Measurements from ENCODE around the gene ZSCAN23.
"Not testable (repeated sequence)": the region's sequence is repeated elsewhere in the genome, so short reads cannot be mapped to it uniquely, and the experiment has no call there.

ZSCAN23 gene

DNA sequence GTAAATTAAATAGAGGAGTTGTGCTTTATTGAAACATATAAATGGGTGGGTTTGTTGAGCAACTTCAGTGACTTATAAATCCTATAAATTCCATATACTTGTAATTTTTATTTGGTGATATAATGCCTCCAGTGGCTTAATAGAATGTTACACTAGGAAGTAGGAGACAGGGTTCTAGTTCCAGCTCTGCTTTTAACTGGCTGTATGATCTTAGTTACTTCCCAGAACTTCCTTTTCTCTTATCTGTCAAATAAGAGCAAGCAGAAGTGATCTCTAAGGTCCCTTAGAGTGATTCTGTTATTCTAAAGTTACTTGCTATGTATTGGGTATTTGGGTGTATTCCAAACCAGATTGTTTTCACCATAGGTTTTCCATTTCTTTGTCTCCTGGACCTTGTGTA is 10.2 kb downstream of the ZSCAN23 start:
- no peak for DNase-seq

DNA sequence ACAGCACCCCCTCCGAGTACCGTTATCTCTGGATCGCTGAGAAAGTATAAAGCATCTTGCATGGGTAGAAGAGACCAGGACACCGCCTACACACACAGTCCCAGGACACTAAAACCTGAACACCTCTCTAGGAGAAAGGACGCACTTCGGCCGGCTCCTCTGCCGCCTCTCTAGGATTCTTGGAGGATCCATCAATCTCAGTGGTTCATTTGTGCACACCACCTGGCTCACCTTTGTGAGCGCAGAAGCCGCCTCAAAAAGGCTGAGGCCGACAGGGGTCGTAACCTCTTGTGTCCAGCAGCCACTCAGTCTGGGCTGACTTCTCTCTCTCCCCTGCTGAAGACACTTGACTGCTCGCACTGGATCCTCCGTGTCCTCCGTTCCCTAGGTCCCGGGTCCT is 13.5 kb downstream of the ZSCAN23 start:
- no peak for DNase-seq

- DNase-seq, result no peak
These were observed 17.2 kb downstream of the ZSCAN23 start for GRCh38 chr6:28425944-28426541.

DNA sequence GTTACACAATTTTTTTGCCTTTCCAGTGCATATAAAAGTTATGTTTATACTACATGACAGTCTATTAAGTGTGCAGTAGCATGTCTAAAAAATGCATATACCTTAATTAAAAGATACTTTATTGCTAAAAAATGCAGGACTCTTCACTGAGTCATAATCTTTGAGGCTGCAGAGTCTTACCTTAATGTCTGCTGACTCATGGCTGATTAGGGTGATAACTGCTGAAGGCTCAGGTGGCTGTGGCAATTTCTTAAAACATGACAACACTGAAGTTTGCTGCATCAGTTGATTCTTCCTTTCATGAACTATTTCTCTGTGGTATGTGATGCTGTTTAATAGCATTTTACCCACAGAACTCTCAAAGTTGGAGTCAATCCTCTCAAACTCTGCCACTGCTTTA is 19.1 kb downstream of the ZSCAN23 start:
- DNase-seq, result no peak

GRCh38 chr6:28423546-28423945 is 19.7 kb downstream of the ZSCAN23 start:
- no peak for DNase-seq

DNA sequence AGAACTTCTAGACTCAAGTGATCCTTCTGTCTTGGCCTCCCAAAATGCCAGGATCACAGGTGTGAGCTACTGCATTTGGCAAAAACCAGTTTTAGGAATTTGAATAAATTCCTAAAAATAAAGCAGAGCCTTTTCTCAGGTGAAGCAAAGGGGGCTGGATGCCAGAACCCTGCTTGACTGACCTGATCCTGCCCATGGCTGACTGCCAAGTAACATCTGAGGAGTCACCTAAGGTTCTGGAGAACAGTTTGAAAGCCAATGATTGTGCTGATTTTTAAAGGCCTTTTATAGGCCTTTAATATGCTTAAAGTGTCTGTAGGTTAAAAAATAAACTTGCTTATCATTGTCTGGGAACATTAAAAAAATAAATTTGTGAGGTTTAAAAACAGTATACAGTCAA is 29.6 kb downstream of the ZSCAN23 start:
- no peak for DNase-seq

DNA sequence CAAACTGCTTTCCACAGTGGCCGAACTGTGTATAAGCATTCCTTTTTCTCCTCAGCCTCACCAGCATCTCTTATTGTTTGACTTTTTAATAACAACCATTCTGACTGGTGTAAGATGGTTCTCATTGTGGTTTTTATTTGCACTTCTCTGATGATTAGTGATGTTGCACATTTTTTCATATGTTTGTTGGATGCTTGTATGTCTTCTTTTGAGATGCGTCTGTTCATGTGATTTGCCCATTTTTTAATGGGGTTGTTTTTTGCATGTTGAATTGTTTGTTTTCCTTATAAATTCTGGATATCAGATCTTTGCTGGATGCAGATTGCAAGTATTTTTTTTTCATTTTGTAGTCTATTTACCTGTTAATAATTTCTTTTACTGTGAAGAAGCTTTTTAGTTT is 32.5 kb downstream of the ZSCAN23 start:
- no peak for DNase-seq

DNA sequence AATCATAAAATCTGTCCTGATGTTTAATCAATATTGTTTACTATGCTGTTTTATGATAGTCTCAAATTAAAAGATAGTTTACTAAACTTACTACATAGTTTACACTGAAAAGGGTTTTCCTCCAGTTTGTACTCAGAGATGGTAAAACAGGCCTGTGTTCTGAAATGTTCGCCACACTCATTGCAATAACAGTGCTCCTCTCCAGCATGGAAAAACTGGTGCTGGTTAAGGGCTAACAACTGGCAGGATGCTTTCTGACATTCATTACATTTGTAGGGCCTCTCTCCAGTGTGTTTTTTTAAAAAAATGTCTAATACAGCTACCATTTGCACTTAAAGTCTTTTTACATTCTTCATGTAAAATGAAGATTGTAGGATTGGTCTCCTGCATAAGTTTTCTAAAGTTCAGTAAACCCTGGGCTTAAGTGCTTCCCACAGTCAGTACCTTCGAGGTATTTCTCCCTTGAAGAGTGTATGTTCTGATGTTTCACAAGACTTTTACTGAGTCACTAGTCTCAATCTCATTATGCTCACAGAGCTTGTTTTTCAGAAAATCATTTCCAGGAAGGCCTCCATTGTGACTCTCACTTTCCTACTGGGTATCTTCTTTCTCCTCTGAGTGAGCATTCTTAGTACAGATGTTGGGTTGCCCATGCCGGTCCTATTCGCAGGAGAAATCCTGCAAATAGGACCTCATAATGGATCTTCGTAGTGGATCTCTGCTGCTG is 35.1 kb downstream of the ZSCAN23 start:
- no peak for DNase-seq

GRCh38 chr6:28407401-28407800 is 35.9 kb downstream of the ZSCAN23 start:
- no peak for DNase-seq

GRCh38 chr6:28403923-28404322 is 39.4 kb downstream of the ZSCAN23 start:
- DNase-seq, result not testable (repeated sequence)

DNA sequence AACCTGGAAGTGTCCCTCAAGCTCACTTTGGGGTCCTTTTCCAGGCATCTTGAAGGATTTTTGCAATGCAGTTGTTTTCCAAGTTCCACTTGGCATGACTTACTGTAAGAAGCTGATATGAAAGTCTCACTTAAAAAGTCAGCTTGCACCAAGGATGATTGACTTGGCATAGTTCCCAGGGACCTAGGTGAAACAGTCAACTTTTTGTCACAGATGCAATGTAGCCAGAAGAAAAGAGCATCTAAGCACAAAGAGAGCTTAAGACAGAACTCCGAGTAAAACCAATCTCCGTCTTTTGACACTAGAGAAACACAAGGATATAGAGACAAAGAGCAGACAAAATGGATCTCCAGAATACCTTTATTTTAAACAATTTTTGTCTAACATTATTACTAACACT is 41.1 kb downstream of the ZSCAN23 start:
- no peak for DNase-seq

- DNase-seq, result no peak
These were observed 42.1 kb downstream of the ZSCAN23 start for GRCh38 chr6:28401172-28401571.

DNA sequence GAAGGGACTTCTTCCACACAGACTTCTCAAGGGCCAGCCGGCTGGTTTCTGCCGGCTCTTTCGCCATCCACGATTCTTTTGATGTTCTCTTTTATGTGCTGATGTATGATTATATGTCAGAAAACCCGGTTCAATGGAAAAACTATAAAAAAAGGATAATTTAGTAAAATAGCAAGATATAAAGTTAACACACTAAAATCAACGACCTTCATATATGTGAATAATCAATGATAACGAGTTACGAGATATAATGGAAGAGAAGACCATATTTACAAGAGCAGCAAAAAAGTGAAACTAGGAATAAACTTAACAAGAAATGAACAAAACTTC is 43.2 kb downstream of the ZSCAN23 start:
- DNase-seq, result no peak

GRCh38 chr6:28399350-28400121 is 43.8 kb downstream of the ZSCAN23 start, which contains the start of gene ZSCAN12:
TSS of gene ZSCAN12 (minus strand) at chr6:28399747. CDS start at chr6:28398405, 1,342 bp downstream.
- peak; percentile 21 to 36 for DNase-seq

GRCh38 chr6:28395918-28396317 is 47.4 kb downstream of the ZSCAN23 start:
- DNase-seq, result no peak

- no peak for DNase-seq
These were observed 49.2 kb downstream of the ZSCAN23 start for GRCh38 chr6:28393912-28394662.

GRCh38 chr6:28390688-28391087 is 52.6 kb downstream of the ZSCAN23 start:
- DNase-seq, result no peak

GRCh38 chr6:28384143-28384533 is 59.2 kb downstream of the ZSCAN23 start:
- DNase-seq, result no peak

GRCh38 chr6:28383235-28384142 is 59.8 kb downstream of the ZSCAN23 start:
- DNase-seq, result peak; percentile 23 to 51

All from NCI-H187 (cell line).